IPS-18a (cell line): ENCODE data around the gene SERPINB13.
"Not testable (repeated sequence)": the region's sequence is repeated elsewhere in the genome, so short reads cannot be mapped to it uniquely, and the experiment has no call there.

Experiments used
- H3K27ac ChIP-seq: one replicate; pipeline ENCODE4 v1.5.1; 2013; ENCODE audit warnings: low read length
- H3K27me3 ChIP-seq: one replicate; pipeline ENCODE4 v1.6.1; 2013; ENCODE audit warnings: mild to moderate bottlenecking, low read length; ENCODE audit not compliant: control insufficient read depth, insufficient read depth
- H3K36me3 ChIP-seq: one replicate; pipeline ENCODE4 v1.6.1; 2013; ENCODE audit warnings: low read depth, low read length; ENCODE audit not compliant: control insufficient read depth
- H3K4me1 ChIP-seq: one replicate; pipeline ENCODE4 v1.6.1; 2013; ENCODE audit warnings: low read depth, low read length; ENCODE audit not compliant: control insufficient read depth
- H3K4me3 ChIP-seq: one replicate; pipeline ENCODE4 v1.5.1; 2013; ENCODE audit warnings: low read length
- H3K9ac ChIP-seq: one replicate; pipeline ENCODE4 v1.6.1; 2013; ENCODE audit warnings: mild to moderate bottlenecking, low read length, moderate library complexity
- H3K9me3 ChIP-seq: one replicate; pipeline ENCODE4 v1.6.1; 2013; ENCODE audit warnings: low read depth, low read length; ENCODE audit not compliant: control insufficient read depth

Gene SERPINB13

GRCh38 chr18:63619661-63620060 lies 32.5 kb downstream of the SERPINB13 start:
- no peaks in the 10 kb centered on the region for H3K27me3 ChIP-seq
- H3K27ac ChIP-seq = no peak overlapping the region
- no peak overlapping the region for H3K9ac ChIP-seq
- no peaks in the 10 kb centered on the region for H3K36me3 ChIP-seq
- H3K9me3 ChIP-seq = peaks cover 13% of the 10 kb centered on the region
- peaks cover 3% of the 10 kb centered on the region for H3K4me1 ChIP-seq
- no peak overlapping the region for H3K4me3 ChIP-seq

DNA sequence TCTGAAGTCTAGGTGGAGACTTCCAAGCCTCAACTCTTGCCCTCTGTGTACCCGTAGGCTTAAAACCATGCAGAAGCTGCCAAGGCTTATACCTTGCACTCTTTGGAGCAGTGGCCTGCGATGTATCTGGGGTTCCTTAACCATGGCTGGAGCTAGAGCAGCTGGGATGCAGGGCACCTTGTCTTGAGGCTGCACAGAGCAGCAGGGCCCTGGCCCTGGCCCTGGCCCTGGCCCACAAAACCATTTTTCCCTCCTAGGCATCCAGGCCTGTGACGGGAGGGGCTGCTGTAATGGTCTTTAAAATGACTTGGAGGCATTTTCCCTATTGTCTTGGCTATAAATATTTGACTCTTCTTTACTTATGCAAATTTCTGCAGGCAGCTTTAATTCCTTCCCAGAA lies 37.7 kb downstream of the SERPINB13 start:
- Histone ChIP-seq H3K9ac (no peak overlapping the region), H3K9me3 (peaks cover 24% of the 10 kb centered on the region), H3K27me3 (no peaks in the 10 kb centered on the region), H3K27ac (no peak overlapping the region), H3K36me3 (no peaks in the 10 kb centered on the region), H3K4me1 (no peaks in the 10 kb centered on the region), H3K4me3 (no peak overlapping the region)

DNA sequence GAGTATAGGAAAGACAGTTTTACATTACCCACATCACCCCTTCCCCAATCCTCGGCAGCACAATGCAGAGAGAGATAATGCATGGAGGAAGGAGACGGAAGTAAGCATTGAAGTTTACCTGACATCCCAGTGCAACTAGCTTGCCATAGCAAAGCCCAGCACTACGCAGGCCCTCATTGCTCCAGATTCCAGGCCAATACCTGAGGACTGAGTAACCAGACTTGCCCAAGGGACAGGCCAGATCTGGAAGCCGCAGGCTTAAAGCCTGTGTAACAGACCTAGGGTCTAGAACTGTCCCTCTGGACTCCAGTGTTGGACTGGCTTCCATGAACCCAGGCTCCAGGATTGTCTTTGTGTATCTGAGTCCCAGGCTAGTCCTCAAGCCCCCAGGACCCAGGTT lies 39.3 kb downstream of the SERPINB13 start:
- Histone ChIP-seq H3K9me3 (peaks cover 24% of the 10 kb centered on the region), H3K36me3 (no peaks in the 10 kb centered on the region), H3K4me3 (no peak overlapping the region), H3K27ac (no peak overlapping the region), H3K4me1 (no peaks in the 10 kb centered on the region), H3K9ac (no peak overlapping the region), H3K27me3 (no peaks in the 10 kb centered on the region)

GRCh38 chr18:63627819-63628218 lies 40.7 kb downstream of the SERPINB13 start:
- no peaks in the 10 kb centered on the region for H3K36me3 ChIP-seq
- H3K27ac ChIP-seq = no peak overlapping the region

GRCh38 chr18:63637703-63638102 lies 50.6 kb downstream of the SERPINB13 start:
- Histone ChIP-seq H3K4me1 (peaks cover 5% of the 10 kb centered on the region), H3K4me3 (no peak overlapping the region), H3K36me3 (no peaks in the 10 kb centered on the region), H3K27me3 (no peaks in the 10 kb centered on the region), H3K9ac (no peak overlapping the region), H3K27ac (no peak overlapping the region), H3K9me3 (no peaks in the 10 kb centered on the region)

More at GRCh38 chr18:63627819-63628218, 40.7 kb downstream of the SERPINB13 start:
- Histone ChIP-seq H3K27me3 (no peaks in the 10 kb centered on the region), H3K9me3 (peaks cover 24% of the 10 kb centered on the region), H3K4me3 (no peak overlapping the region), H3K9ac (no peak overlapping the region), H3K4me1 (no peaks in the 10 kb centered on the region)

DNA sequence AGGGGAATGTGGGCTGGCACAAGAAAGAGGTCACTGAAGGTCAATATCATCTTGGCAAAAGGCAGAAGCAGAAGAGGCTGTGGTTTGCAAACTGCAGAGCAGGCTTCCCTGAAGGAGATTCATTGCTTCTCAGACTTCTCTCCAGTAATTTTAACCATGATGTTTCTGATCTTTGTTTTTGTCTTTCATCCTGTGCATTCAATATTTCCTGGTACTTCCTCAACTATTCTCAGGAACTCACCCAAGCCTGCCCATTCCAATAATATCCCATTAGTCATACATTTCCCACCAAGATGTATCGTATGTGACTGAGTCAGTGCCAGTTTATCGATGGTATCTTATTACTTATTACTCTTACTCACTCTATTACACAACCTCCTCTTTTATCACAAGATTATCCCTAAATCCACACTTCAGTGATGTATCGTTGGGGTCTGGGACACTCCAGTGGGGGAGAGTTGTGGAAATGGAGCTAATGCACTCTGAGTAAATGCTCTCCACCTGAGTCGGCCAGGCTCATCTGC lies 54.1 kb downstream of the SERPINB13 start:
- not testable (repeated sequence) for H3K27me3 ChIP-seq, H3K4me3 ChIP-seq, H3K4me1 ChIP-seq, H3K9ac ChIP-seq, H3K9me3 ChIP-seq, H3K27ac ChIP-seq, H3K36me3 ChIP-seq

DNA sequence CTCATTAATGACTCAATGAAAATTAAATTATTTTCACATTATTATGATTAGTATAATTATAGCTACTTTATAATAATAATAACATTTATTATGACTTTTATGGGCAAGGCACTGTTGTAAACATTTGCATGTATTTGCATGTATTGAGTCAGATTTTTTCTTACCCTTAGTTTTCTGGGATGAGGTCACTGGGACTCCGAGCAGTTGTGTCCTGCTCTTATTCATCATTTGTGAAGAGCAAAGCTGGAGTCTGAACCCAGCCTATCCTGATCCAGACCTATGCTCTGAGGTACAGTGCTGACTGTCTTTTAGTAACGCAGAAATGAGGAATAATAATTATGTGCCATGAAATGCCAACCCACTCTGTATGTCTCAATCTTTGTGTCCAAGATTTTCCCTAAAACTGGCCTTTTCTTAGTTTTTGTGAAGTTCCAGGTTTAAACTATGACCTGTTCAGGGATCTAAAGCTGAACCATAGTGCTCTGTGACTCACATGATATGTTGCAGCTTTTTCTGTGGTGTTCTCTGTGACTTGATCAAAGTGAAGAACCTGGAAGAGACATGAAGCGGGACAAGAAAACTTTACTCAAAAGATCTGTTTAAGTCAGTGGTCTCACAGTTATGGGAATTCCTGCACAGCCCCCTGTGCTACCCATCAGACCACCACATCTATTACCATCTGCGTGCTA lies 55.7 kb downstream of the SERPINB13 start:
- H3K4me1 ChIP-seq, H3K9ac ChIP-seq, H3K27me3 ChIP-seq, H3K27ac ChIP-seq, H3K9me3 ChIP-seq, H3K4me3 ChIP-seq, H3K36me3 ChIP-seq: not testable (repeated sequence)

- H3K9me3 ChIP-seq, H3K9ac ChIP-seq, H3K27ac ChIP-seq, H3K4me1 ChIP-seq, H3K36me3 ChIP-seq, H3K27me3 ChIP-seq, H3K4me3 ChIP-seq: not testable (repeated sequence)
Measured at GRCh38 chr18:63644142-63644541, 57.0 kb downstream of the SERPINB13 start, which contains the start of gene SERPINB4. TSS of gene SERPINB4 (minus strand) at chr18:63644256. CDS start at chr18:63643577, 679 bp downstream.

GRCh38 chr18:63644694-63645093 lies 57.6 kb downstream of the SERPINB13 start:
- not testable (repeated sequence) for H3K4me3 ChIP-seq, H3K27ac ChIP-seq, H3K4me1 ChIP-seq, H3K9ac ChIP-seq, H3K27me3 ChIP-seq, H3K9me3 ChIP-seq, H3K36me3 ChIP-seq

- no peak overlapping the region for H3K27ac ChIP-seq
- H3K4me3 ChIP-seq = no peak overlapping the region
- H3K9me3 ChIP-seq = no peaks in the 10 kb centered on the region
- H3K27me3 ChIP-seq = no peaks in the 10 kb centered on the region
- H3K9ac ChIP-seq = no peak overlapping the region
- peaks cover 5% of the 10 kb centered on the region for H3K4me1 ChIP-seq
- no peaks in the 10 kb centered on the region for H3K36me3 ChIP-seq
Measured at GRCh38 chr18:63646936-63647335, 59.8 kb downstream of the SERPINB13 start.

DNA sequence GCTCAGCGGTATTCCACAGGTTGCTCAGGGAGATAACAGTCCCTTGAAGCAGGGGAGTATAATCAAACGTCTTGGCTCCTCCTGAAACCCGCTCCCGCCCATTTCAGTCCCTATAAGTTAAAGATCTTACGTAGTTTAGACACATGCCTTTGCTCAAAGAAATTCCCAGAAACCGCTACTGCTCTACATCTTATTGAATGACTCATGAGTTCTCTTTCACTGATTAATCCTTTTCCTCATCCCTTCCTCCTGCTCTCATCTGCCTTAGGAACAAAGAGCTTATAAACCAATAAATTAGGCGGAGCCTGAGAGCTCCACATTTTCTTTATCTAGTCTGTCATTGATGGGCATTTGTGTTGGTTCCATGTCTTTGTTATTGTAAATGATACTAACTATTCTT lies 61.1 kb downstream of the SERPINB13 start:
- Histone ChIP-seq H3K27me3 (no peaks in the 10 kb centered on the region), H3K27ac (no peak overlapping the region), H3K4me3 (no peak overlapping the region), H3K9ac (no peak overlapping the region), H3K9me3 (no peaks in the 10 kb centered on the region), H3K36me3 (no peaks in the 10 kb centered on the region), H3K4me1 (peaks cover 5% of the 10 kb centered on the region)
